ENCODE measurements around the gene KRABD2.

DNA sequence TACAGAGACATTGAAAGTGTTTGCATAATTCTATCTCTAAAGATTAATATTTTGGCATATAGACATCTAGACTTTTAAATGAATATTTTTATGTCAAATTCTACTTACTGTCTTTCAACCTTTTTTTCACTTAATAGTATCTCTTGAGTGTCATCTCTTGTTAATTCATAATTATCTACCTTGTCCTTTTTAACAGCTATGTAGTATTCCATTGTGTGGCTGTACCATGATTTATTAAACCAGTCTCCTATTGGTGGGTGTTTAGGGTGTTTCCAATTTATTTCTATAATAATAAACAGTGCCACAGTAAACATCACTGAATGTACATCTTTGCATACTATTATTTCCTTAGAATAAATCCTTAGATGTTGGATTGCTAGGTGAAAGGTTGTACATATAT is 37.4 kb upstream of the KRABD2 start:
- no peak for TF ChIP-seq POLR2A (IDR thresholded peaks at IDR 0.05)
- TF ChIP-seq, protein P1, sequence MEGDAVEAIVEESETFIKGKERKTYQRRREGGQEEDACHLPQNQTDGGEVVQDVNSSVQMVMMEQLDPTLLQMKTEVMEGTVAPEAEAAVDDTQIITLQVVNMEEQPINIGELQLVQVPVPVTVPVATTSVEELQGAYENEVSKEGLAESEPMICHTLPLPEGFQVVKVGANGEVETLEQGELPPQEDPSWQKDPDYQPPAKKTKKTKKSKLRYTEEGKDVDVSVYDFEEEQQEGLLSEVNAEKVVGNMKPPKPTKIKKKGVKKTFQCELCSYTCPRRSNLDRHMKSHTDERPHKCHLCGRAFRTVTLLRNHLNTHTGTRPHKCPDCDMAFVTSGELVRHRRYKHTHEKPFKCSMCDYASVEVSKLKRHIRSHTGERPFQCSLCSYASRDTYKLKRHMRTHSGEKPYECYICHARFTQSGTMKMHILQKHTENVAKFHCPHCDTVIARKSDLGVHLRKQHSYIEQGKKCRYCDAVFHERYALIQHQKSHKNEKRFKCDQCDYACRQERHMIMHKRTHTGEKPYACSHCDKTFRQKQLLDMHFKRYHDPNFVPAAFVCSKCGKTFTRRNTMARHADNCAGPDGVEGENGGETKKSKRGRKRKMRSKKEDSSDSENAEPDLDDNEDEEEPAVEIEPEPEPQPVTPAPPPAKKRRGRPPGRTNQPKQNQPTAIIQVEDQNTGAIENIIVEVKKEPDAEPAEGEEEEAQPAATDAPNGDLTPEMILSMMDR (IDR thresholded peaks at IDR 0.05) = no peak
- TF ChIP-seq POLR2AphosphoS5 (IDR thresholded peaks at IDR 0.05; ENCODE audit: insufficient read depth in 1 of 2, low read depth in 1 of 2) = no peak

Measured in vagina (tissue), 2 donors.